ENCODE results near the gene VAV2.

Gene VAV2

DNA sequence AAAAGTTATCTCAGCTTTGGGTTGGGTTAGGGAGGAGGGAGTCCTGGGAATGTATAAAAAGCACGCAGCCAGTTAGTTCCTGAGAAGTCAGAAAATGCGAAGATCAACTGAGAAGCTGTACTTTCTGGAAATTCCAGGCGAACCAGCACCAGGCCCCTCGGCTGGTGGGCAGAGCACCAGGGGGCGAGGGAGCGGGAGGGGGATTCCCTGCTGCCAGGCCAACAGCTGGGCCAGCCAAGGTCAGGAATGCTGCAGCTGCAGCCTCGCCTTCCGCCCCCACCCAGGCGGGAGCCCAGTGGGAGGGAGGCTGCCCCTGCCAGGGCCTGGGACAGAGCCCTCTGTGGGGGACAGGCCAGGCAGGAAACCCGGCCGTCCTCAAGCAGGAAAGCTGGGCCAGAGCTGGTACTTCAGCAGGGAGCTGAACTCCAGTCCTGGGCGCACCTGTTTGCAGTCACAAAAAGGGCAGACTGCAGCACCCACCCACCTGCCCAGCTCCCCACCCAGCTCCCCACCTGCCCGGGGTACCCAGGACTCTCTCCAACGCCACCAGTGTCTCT is 35.5 kb downstream of the VAV2 start:
- peaks cover 72% of the 10 kb centered on the region for H3K4me1 Mint-ChIP-seq
- peak overlapping the region; percentile 96 for H3K27ac Mint-ChIP-seq
- peaks cover 3% of the 10 kb centered on the region for H3K27me3 Mint-ChIP-seq (ENCODE audit: low read depth, poor library complexity)
- TF ChIP-seq, protein P1, sequence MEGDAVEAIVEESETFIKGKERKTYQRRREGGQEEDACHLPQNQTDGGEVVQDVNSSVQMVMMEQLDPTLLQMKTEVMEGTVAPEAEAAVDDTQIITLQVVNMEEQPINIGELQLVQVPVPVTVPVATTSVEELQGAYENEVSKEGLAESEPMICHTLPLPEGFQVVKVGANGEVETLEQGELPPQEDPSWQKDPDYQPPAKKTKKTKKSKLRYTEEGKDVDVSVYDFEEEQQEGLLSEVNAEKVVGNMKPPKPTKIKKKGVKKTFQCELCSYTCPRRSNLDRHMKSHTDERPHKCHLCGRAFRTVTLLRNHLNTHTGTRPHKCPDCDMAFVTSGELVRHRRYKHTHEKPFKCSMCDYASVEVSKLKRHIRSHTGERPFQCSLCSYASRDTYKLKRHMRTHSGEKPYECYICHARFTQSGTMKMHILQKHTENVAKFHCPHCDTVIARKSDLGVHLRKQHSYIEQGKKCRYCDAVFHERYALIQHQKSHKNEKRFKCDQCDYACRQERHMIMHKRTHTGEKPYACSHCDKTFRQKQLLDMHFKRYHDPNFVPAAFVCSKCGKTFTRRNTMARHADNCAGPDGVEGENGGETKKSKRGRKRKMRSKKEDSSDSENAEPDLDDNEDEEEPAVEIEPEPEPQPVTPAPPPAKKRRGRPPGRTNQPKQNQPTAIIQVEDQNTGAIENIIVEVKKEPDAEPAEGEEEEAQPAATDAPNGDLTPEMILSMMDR (IDR thresholded peaks at IDR 0.05): no peak
- H3K4me3 Mint-ChIP-seq: peak overlapping the region; percentile 70
- H3K36me3 Mint-ChIP-seq (ENCODE audit: low read depth): no peaks in the 10 kb centered on the region
- no peaks in the 10 kb centered on the region for H3K9me3 Mint-ChIP-seq
- DNase-seq: peak; percentile 51

DNA sequence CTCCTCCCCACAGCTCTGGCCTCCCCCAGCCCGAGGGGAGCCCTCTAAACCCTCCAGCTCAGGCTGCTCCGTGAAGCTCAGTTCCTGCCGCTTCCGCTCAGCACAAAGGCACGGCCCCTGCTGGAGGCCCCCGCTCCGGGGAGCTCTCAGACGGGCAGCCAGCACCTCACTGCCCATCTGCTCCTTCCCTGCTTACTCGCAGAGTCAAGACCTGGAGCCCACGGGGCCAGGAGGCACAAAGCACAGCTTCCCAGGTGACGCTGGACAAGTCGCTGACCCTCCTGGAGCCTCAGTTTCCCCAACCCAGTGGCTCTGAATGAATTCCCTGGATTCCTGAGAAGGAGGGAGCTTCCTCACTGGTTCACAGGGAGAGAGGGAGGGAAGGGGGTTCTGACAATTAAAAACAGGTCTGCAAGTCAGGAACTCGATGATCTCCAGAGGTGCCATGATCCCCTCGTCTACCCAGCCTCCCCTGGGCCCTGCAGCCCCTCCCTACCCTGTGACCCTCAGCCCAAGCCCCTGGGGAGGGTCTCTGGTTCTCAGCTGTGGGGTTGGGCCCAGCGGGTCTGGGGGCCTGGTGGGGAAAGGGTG is 36.2 kb downstream of the VAV2 start:
- H3K4me1 Mint-ChIP-seq: peaks cover 68% of the 10 kb centered on the region
- no peaks in the 10 kb centered on the region for H3K9me3 Mint-ChIP-seq
- H3K36me3 Mint-ChIP-seq (ENCODE audit: low read depth): no peaks in the 10 kb centered on the region
- TF ChIP-seq, protein P1 (IDR thresholded peaks at IDR 0.05): no peak
- peak overlapping the region; percentile 96 for H3K27ac Mint-ChIP-seq
- DNase-seq: peak; percentile 60
- H3K4me3 Mint-ChIP-seq: peak overlapping the region; percentile 70
- peaks cover 3% of the 10 kb centered on the region for H3K27me3 Mint-ChIP-seq (ENCODE audit: low read depth, poor library complexity)

DNA sequence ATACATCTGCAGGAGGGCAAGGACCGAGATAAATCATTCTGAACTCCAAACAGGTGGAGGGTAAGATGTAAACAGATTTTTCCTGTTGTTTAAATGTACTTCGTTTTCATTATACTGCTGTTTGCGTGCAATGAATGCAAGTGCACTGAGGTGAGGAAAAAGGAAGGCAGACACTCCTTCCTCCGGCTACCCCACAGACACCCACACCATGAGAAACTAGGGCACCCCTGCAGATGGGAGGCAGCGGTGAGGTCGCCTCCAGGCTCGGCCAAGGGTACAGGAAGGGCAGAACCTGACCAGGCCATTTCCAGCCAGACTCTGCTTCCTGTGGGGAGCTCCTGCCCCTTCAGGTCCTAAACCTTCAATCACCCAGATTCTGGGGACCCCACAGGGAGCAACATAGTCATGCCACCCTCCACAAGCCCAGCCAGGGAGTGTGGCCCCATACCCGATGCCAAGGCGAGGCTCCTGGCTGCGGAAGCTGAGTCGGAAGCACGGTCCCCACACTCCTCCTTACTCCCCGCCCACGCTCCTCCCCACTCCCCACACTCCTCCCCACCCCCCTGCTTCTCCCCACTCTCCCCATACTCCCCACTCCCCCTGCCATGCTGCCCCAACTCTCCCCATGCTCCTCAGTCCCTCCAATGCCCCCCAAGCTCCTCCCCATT is 37.1 kb downstream of the VAV2 start:
- TF ChIP-seq, protein P1 (IDR thresholded peaks at IDR 0.05): no peak
- Mint-ChIP-seq H3K9me3 (no peaks in the 10 kb centered on the region), H3K36me3 (ENCODE audit: low read depth) (no peaks in the 10 kb centered on the region), H3K4me1 (peaks cover 65% of the 10 kb centered on the region), H3K27ac (peak overlapping the region; percentile 47), H3K4me3 (peak overlapping the region; percentile 62), H3K27me3 (ENCODE audit: low read depth, poor library complexity) (peaks cover 3% of the 10 kb centered on the region)
- peak; percentile 4 for DNase-seq

DNA sequence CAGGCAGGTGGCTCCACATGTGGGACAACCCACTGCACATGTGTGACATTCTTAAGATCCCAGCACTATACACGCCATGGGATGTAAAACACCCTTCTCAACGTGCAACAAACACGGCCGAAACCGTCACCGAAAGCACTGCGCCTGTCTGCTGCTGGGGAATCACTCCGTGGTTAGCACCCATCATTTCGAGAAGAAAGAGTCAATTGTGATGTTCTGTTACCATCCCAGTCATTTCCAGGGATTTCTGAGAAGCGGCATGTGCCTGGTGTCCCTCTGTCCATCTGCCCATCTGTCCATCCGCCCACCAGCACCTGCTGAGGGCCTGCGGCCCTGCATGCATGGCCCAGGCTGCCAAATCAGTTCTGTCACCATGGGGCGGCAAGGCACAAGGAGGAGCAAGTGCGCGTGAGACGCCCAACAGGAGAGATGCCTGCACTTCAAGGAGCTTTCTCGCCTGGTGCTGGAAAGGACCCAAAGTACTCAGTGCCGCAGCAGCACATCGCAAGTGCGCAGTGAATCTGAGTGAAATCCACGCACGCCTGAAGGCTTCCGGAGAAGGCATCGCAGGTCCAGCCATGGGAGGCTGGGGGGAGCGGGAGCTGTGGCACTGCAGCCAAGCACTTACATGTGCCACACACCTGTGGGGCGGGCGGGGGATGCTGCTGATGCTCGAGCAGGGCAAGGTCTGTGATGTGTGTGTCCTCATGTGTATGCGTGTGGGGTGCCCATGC is 38.0 kb downstream of the VAV2 start:
- no peak overlapping the region for H3K4me3 Mint-ChIP-seq
- H3K27me3 Mint-ChIP-seq (ENCODE audit: low read depth, poor library complexity): peaks cover 2% of the 10 kb centered on the region
- TF ChIP-seq, protein P1 (IDR thresholded peaks at IDR 0.05): no peak
- DNase-seq: no peak
- peaks cover 61% of the 10 kb centered on the region for H3K4me1 Mint-ChIP-seq
- H3K27ac Mint-ChIP-seq: peak overlapping the region; percentile 47
- no peaks in the 10 kb centered on the region for H3K9me3 Mint-ChIP-seq
- no peaks in the 10 kb centered on the region for H3K36me3 Mint-ChIP-seq (ENCODE audit: low read depth)

DNA sequence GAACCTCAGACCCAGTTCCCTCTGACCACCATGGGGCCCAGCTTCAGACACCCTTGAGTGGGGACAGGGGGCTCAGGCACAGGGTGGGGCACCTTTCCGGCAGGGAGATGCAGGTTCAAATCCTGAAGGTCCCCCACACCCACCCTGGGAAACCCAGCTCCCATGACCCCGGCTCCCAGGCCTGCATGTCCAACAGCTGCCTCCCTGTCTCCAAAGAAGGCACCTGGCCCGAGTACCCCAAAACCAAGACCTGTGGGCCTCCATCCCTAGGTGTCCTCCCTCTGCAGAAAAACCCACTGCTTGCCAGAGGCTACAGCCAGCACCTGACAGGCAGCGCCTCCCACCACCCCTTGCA is 38.5 kb downstream of the VAV2 start:
- Mint-ChIP-seq H3K27me3 (ENCODE audit: low read depth, poor library complexity) (peaks cover 3% of the 10 kb centered on the region), H3K9me3 (no peaks in the 10 kb centered on the region), H3K4me1 (peaks cover 61% of the 10 kb centered on the region), H3K4me3 (no peak overlapping the region), H3K27ac (no peak overlapping the region), H3K36me3 (ENCODE audit: low read depth) (no peaks in the 10 kb centered on the region)
- DNase-seq: no peak
- TF ChIP-seq, protein P1 (IDR thresholded peaks at IDR 0.05): no peak
